Measurements from ENCODE around the gene CABLES1.
"Not testable (repeated sequence)": the region's sequence is repeated elsewhere in the genome, so short reads cannot be mapped to it uniquely, and the experiment has no call there.

Gene CABLES1

GRCh38 chr18:23272498-23273232, 137.4 kb downstream of the CABLES1 start:
- DNase-seq = no peak

- no peak for DNase-seq
Observed at GRCh38 chr18:23273443-23273966, 138.2 kb downstream of the CABLES1 start.

GRCh38 chr18:23274638-23275482, 139.6 kb downstream of the CABLES1 start:
- DNase-seq = no peak

GRCh38 chr18:23276451-23276850, 141.2 kb downstream of the CABLES1 start:
- no peak for DNase-seq

GRCh38 chr18:23277399-23277798, 142.1 kb downstream of the CABLES1 start:
- no peak for DNase-seq

- no peak for DNase-seq
Observed at GRCh38 chr18:23279931-23280330, 144.6 kb downstream of the CABLES1 start.

GRCh38 chr18:23280844-23281243, 145.6 kb downstream of the CABLES1 start:
- no peak for DNase-seq

GRCh38 chr18:23281626-23282436, 146.5 kb downstream of the CABLES1 start:
- DNase-seq = no peak

GRCh38 chr18:23282437-23282781, 147.1 kb downstream of the CABLES1 start:
- no peak for DNase-seq

GRCh38 chr18:23283916-23284430, 148.7 kb downstream of the CABLES1 start:
- DNase-seq = no peak

GRCh38 chr18:23284629-23285028, 149.3 kb downstream of the CABLES1 start:
- no peak for DNase-seq

GRCh38 chr18:23285581-23285980, 150.3 kb downstream of the CABLES1 start:
- not testable (repeated sequence) for DNase-seq

- DNase-seq = no peak
Observed at GRCh38 chr18:23291456-23292205, 156.3 kb downstream of the CABLES1 start.

GRCh38 chr18:23300231-23300805, 165.0 kb downstream of the CABLES1 start:
- no peak for DNase-seq

GRCh38 chr18:23301972-23302371, 166.7 kb downstream of the CABLES1 start:
- no peak for DNase-seq

- no peak for DNase-seq
Observed at GRCh38 chr18:23302511-23302850, 167.2 kb downstream of the CABLES1 start.

- peak; percentile 70 to 80 for DNase-seq
Observed at GRCh38 chr18:23302851-23303527, 167.7 kb downstream of the CABLES1 start.

- no peak for DNase-seq
Observed at GRCh38 chr18:23306822-23307221, 171.5 kb downstream of the CABLES1 start.

GRCh38 chr18:23307567-23308295, 172.4 kb downstream of the CABLES1 start:
- DNase-seq = no peak

Measured in inflammatory macrophage treated with lipopolysaccharide for 1 hour (primary cell).